Activated CD4-positive, alpha-beta T cell treated with anti-CD3 and anti-CD28 coated beads for 36 hours (primary cell): Measurements from ENCODE around the gene MMEL1. TPM values are rescaled to one million over a fixed set of nuclear protein-coding genes. Genes with fewer than 3 reads are reported as not detected.
"Not testable (repeated sequence)": the region's sequence is repeated elsewhere in the genome, so short reads cannot be mapped to it uniquely, and the experiment has no call there.

Experiments used
- ATAC-seq: fragments of 200-7000 bp; cut with Tn5 transposase; one replicate; pipeline ENCODE4 v1.10.0; 2021; ENCODE audit warnings: mild to moderate bottlenecking, moderate library complexity
- CTCF ChIA-PET: fragments of 350-600 bp; sonication (Branson Sonifier 250); formaldehyde crosslinking; loops from one replicate; lab custom pipeline; 2021; ENCODE audit warnings: antibody characterized with exemption; lab: Charles Lee
- POLR2A ChIA-PET: fragments of 350-600 bp; sonication (Branson Sonifier 250); formaldehyde crosslinking; loops from one replicate; lab custom pipeline; 2021; ENCODE audit warnings: antibody characterized with exemption, inconsistent platforms; lab: Charles Lee
- DNase-seq: peaks from one replicate; pipeline ENCODE4 v3.0.0-alpha.2; 2020
- H3K27ac Mint-ChIP-seq: one replicate; pipeline ENCODE4 v1.8.0; 2021; ENCODE audit warnings: mixed read lengths
- H3K27me3 Mint-ChIP-seq: one replicate; pipeline ENCODE4 v1.8.0; 2021; ENCODE audit warnings: mixed read lengths
- H3K36me3 Mint-ChIP-seq: one replicate; pipeline ENCODE4 v1.8.0; 2021; ENCODE audit warnings: low read depth, mixed read lengths
- H3K4me1 Mint-ChIP-seq: one replicate; pipeline ENCODE4 v1.8.0; 2021; ENCODE audit warnings: mixed read lengths
- H3K4me3 Mint-ChIP-seq: one replicate; pipeline ENCODE4 v1.8.0; 2021; ENCODE audit warnings: mild to moderate bottlenecking, moderate library complexity, mixed read lengths
- H3K9me3 Mint-ChIP-seq: one replicate; pipeline ENCODE4 v1.8.0; 2021; ENCODE audit warnings: low read depth, mixed read lengths
- intact Hi-C, 2 experiments: fragments of 100-400 bp; cut with DNase I in 1 of 2; cut with micrococcal nuclease in 1 of 2; formaldehyde crosslinking; loops; one replicate each; pipeline versions ENCODE4 v1.14.2 to v1.15.1; 2022 to 2024; cut with DNase I, micrococcal nuclease
- total RNA-seq, 2 experiments: library from RNA; stranded (reverse); gene quantifications; one replicate each; pipeline ENCODE4 v1.2.3, GENCODE V29; 2021

The MMEL1 gene
- total RNA-seq, 2 experiments from 2014 or later: 0.97 to 1.4 TPM

- no peak for DNase-seq
- intact Hi-C loops: no loop called here
- H3K36me3 Mint-ChIP-seq: no peaks in the 10 kb centered on the region
- H3K27ac Mint-ChIP-seq: no peak overlapping the region
- no peak overlapping the region for H3K4me3 Mint-ChIP-seq
- ChIA-PET POLR2A (no interaction called here), CTCF (interaction anchor here (0.5 kb wide), 1 partner anchor 235 kb away, joined by 4 read pairs; no protein-coding TSS in a partner anchor)
- H3K9me3 Mint-ChIP-seq: peaks cover 9% of the 10 kb centered on the region
- no peak for ATAC-seq
- H3K4me1 Mint-ChIP-seq: peaks cover 2% of the 10 kb centered on the region
- peaks cover 25% of the 10 kb centered on the region for H3K27me3 Mint-ChIP-seq
These were observed 775 bp downstream of the MMEL1 start for GRCh38 chr1:2632051-2632430.

- H3K4me1 Mint-ChIP-seq: peaks cover 2% of the 10 kb centered on the region
- H3K27me3 Mint-ChIP-seq: peaks cover 29% of the 10 kb centered on the region
- peaks cover 5% of the 10 kb centered on the region for H3K9me3 Mint-ChIP-seq
- ATAC-seq (no peak), DNase-seq (no peak)
- intact Hi-C loops: no loop called here
- CTCF ChIA-PET: interaction anchor here (0.5 kb wide), 1 partner anchor 236 kb away, joined by 4 read pairs; no protein-coding TSS in a partner anchor
- POLR2A ChIA-PET: no interaction called here
- H3K27ac Mint-ChIP-seq: peak overlapping the region; percentile 25
- no peak overlapping the region for H3K4me3 Mint-ChIP-seq
- no peaks in the 10 kb centered on the region for H3K36me3 Mint-ChIP-seq
These were observed 1.4 kb downstream of the MMEL1 start for GRCh38 chr1:2631136-2632050.

DNA sequence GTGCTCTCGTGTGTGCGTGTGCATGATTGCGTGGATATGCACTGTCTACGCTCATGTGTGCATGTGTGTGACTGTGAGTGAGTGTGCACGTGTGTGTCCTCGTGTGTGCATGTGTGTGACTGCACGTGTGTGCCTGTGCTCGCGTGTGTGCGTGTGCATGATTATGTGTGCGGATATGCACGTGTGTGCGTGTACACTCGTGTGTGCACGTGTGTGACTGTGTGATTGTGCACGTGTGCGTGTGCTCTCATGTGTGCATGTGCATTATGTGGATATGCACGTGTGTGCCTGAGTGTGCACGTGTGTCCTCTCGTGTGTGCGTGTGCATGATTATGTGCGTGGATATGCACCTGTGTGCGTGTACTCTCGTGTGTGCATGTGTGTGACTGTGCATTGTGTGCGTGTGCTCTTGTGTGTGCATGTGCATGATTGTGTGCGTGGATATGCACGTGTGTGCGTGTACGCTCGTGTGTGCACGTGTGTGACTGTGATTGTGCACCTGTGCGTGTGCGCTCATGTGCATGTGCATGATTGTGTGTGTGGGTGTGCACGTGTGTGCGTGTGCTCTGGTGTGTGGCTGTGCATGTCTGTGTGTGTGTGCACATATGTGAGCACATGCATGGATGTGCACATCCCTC is 2.2 kb downstream of the MMEL1 start:
- CTCF ChIA-PET: no interaction called here
- no peak for ATAC-seq
- H3K9me3 Mint-ChIP-seq: peaks cover 5% of the 10 kb centered on the region
- peaks cover 37% of the 10 kb centered on the region for H3K27me3 Mint-ChIP-seq
- H3K27ac Mint-ChIP-seq: no peak overlapping the region
- no peak for DNase-seq
- no peaks in the 10 kb centered on the region for H3K36me3 Mint-ChIP-seq
- intact Hi-C loops: no loop called here
- POLR2A ChIA-PET: no interaction called here
- peaks cover 2% of the 10 kb centered on the region for H3K4me1 Mint-ChIP-seq
- H3K4me3 Mint-ChIP-seq: no peak overlapping the region

DNA sequence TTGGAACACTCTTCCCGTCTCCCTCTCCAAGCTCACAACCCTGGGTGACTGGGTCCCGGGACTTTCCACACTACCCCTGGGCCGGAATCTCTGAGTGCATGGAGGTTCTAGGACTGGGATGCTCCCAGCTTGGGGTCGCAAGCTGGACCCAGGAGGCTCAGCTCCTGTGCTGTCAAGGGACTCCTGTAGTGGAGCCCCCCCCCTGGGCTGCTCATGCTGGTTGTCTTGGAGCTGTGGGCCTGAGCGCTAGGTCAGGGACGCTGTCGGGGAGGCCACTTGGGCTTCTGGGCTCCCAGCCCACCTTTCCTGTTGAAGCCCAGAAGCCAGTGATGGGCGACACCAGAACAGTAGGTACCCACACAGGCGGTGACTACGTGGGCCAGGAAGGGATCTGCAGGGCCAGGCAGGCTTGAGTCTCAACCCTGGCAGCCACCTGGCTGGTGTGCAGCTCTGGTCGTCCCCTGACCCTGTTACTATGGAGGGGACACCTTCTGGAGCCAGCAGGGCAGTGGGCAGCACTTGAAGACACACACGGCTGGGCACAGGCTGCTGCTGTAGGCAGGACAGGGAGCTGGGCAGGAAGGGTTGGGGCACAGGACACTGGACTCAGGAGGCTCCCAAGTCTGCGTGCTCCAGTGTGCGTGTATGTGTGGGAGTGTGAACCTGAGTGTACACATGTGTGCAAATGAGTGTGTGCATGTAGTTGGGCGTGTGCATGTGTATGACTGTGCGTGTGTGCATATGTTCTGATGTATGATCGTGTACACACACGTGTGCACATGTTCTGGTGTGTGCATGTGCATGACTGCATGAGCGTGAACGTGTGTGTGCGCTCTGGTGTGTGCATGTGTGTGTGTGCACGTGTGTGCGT is 3.0 kb downstream of the MMEL1 start:
- ChIA-PET CTCF (no interaction called here), POLR2A (no interaction called here)
- H3K27ac Mint-ChIP-seq: no peak overlapping the region
- no peaks in the 10 kb centered on the region for H3K36me3 Mint-ChIP-seq
- H3K27me3 Mint-ChIP-seq: peaks cover 39% of the 10 kb centered on the region
- no peak overlapping the region for H3K4me3 Mint-ChIP-seq
- peaks cover 2% of the 10 kb centered on the region for H3K4me1 Mint-ChIP-seq
- H3K9me3 Mint-ChIP-seq: peaks cover 5% of the 10 kb centered on the region
- intact Hi-C loops: no loop called here
- DNase-seq (no peak), ATAC-seq (no peak)

DNA sequence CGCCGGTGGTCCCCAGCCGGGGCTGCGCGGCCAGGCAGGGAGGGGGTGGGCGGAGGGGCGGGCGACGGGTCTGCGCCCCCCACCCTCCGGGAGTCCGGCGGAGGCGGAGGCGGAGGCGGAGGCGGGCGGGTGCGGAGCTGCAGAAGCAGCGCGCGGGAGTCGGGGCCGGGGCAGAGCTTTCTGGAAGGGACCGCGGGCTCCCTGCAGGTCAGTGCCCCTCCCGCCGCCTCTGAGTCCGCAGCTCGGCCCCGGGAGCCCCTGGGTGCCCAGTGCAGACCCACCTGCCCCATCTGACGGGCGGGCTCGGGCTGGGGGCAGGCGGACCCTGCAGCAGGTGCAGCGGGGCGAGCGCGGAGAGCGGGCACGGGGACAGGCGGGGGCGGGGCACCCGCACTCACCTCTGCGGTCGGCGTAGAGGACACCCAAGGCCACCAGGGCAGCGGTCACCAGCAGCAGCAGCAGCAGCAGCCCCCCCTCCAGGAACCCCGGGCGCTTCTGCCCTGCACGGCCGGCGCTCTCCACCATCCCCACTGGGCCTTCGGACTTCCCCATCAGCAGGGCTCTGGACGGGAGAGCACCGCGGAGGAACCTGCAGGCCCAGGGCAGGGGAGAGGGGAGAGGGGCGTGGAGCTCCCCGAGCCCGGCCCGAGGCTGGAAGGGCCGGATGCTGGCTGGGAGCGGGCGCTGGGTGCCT is 3.7 kb downstream of the MMEL1 start:
- Mint-ChIP-seq H3K36me3 (no peaks in the 10 kb centered on the region), H3K4me3 (no peak overlapping the region), H3K27me3 (peaks cover 41% of the 10 kb centered on the region), H3K27ac (no peak overlapping the region), H3K9me3 (peaks cover 5% of the 10 kb centered on the region), H3K4me1 (peaks cover 2% of the 10 kb centered on the region)
- DNase-seq: no peak
- intact Hi-C loops: no loop called here
- ATAC-seq: no peak
- ChIA-PET CTCF (no interaction called here), POLR2A (no interaction called here)

DNA sequence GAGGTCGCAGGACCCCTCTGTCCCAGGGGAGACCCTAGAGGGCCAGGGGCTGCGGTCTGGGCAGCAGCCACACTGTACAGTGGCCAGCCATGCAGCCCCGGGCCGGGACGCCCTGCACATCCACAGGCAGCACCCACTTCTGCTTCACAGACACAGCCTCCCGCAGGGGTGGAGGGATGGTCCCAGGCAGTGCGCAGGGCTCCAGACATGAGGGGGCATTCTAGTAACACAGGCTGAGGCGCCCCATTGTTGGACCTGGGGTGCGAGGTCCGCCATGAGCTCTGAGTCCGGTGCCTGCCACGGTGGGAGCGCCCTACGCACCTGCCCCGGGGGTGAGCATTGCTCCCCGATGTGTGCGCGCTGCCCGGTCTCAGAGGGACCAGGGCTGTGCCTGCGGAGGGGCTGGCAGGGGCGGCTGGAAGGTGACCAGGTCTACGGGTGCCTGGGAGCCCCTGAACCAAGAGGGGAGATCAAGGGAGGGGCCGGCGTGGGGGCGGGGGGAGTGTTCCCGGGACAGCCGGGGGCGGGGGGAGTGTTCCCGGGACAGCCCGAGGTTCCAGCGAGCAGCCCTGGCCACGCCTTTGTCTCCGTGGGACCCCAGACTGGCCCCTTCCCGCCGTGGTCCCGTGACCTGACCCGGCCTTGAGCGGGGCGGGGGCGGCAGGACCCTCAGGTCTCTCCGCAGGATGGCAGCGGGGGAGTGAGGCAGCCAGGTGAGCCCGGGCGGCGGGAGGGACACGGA is 4.5 kb downstream of the MMEL1 start:
- Mint-ChIP-seq H3K36me3 (no peaks in the 10 kb centered on the region), H3K4me3 (no peak overlapping the region), H3K9me3 (peaks cover 5% of the 10 kb centered on the region), H3K27ac (no peak overlapping the region), H3K4me1 (peaks cover 3% of the 10 kb centered on the region), H3K27me3 (peaks cover 41% of the 10 kb centered on the region)
- intact Hi-C loops: no loop called here
- ATAC-seq (peak; percentile 21), DNase-seq (no peak)
- ChIA-PET POLR2A (no interaction called here), CTCF (no interaction called here)

GRCh38 chr1:2627746-2628145 is 5.1 kb downstream of the MMEL1 start:
- no peak overlapping the region for H3K27ac Mint-ChIP-seq
- DNase-seq: no peak
- peaks cover 6% of the 10 kb centered on the region for H3K4me1 Mint-ChIP-seq
- peaks cover 41% of the 10 kb centered on the region for H3K27me3 Mint-ChIP-seq
- ATAC-seq: no peak
- ChIA-PET POLR2A (no interaction called here), CTCF (no interaction called here)
- H3K9me3 Mint-ChIP-seq: peaks cover 5% of the 10 kb centered on the region
- intact Hi-C loops: no loop called here
- no peak overlapping the region for H3K4me3 Mint-ChIP-seq
- H3K36me3 Mint-ChIP-seq: no peaks in the 10 kb centered on the region

GRCh38 chr1:2625748-2626147 is 7.1 kb downstream of the MMEL1 start:
- POLR2A ChIA-PET: not testable (repeated sequence)

DNA sequence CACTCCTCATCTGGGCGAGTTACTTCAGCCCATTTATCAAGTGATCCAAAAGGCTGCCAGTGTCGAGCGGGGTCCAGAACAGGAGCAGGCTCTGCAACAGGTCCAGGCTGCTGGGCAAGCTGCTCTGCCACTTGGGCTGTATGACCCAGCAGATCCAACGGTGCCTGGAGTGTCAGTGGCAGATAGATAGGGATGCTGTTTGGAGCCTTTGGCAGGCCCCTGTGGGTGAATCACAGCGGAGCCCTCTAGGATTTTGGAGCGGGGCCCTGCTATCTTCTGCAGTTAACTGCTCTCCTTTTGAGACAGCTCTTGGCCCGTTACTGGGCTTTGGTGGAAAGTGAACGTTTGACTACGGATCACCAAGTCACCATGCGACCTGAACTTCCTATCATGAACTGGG is 7.5 kb downstream of the MMEL1 start:
- Mint-ChIP-seq H3K4me1 (peaks cover 9% of the 10 kb centered on the region), H3K36me3 (no peaks in the 10 kb centered on the region), H3K27ac (no peak overlapping the region), H3K9me3 (peaks cover under 1% of the 10 kb centered on the region), H3K27me3 (peaks cover 32% of the 10 kb centered on the region), H3K4me3 (no peak overlapping the region)
- CTCF ChIA-PET: no interaction called here
- intact Hi-C loops: no loop called here
- no peak for ATAC-seq
- DNase-seq: no peak
- POLR2A ChIA-PET: no interaction called here

More at GRCh38 chr1:2625748-2626147, 7.1 kb downstream of the MMEL1 start:
- H3K9me3 Mint-ChIP-seq, ATAC-seq, H3K36me3 Mint-ChIP-seq, H3K27ac Mint-ChIP-seq, DNase-seq, H3K4me3 Mint-ChIP-seq, H3K4me1 Mint-ChIP-seq, intact Hi-C loops, CTCF ChIA-PET: not testable (repeated sequence)
- H3K27me3 Mint-ChIP-seq: peaks cover 36% of the 10 kb centered on the region

- no peaks in the 10 kb centered on the region for H3K36me3 Mint-ChIP-seq
- POLR2A ChIA-PET: no interaction called here
These were observed 8.0 kb downstream of the MMEL1 start for GRCh38 chr1:2624735-2625300.

More at GRCh38 chr1:2624735-2625300, 8.0 kb downstream of the MMEL1 start:
- ATAC-seq: no peak
- no peak for DNase-seq
- H3K4me1 Mint-ChIP-seq: peaks cover 9% of the 10 kb centered on the region
- peaks cover 27% of the 10 kb centered on the region for H3K27me3 Mint-ChIP-seq
- no peak overlapping the region for H3K27ac Mint-ChIP-seq
- no peak overlapping the region for H3K4me3 Mint-ChIP-seq
- intact Hi-C loops: no loop called here
- CTCF ChIA-PET: interaction anchor here (0.6 kb wide), 1 partner anchor 37 kb away, joined by 3 read pairs; no protein-coding TSS in a partner anchor
- H3K9me3 Mint-ChIP-seq: peaks cover 3% of the 10 kb centered on the region
